HCT116 (cell line): ENCODE data around the gene CTRL. TPM values are rescaled to one million over a fixed set of nuclear protein-coding genes. Genes with fewer than 3 reads are reported as not detected.

Source experiments
- ATAC-seq: fragments of 200-7000 bp; cut with Tn5 transposase; 2 replicates; pipeline ENCODE4 v1.9.1; 2020; ENCODE audit warnings: mild to moderate bottlenecking, moderate library complexity
- BruUV-seq: library from RNA; stranded (reverse); fragments of 400-500 nt; replicated peaks from 2 replicates; lab custom pipeline; 2021; lab: Mats Ljungman, UMichigan
- CTCF ChIA-PET: fragments of 300-600 bp; sonication (Branson Sonifier 250); formaldehyde crosslinking; loops from one replicate; lab custom pipeline; 2021; ENCODE audit warnings: antibody characterized with exemption; lab: Charles Lee
- POLR2A ChIA-PET: fragments of 300-600, 350-600 bp; sonication (Branson Sonifier 250); formaldehyde crosslinking; loops from one replicate; lab custom pipeline; 2021; ENCODE audit warnings: antibody characterized with exemption; lab: Charles Lee
- RAD21 ChIA-PET, 2 experiments: fragments of 300-600 bp; sonication (Branson Sonifier 250); formaldehyde crosslinking; loops; one replicate each; lab custom pipeline; 2023; ENCODE audit warnings: low total read pairs in 2 of 2; ENCODE audit not compliant: uncharacterized antibody in 2 of 2, unreplicated experiment in 2 of 2, low non-redundant PET in 1 of 2; lab: Charles Lee
- DNase-seq: peaks from one replicate; pipeline ENCODE4 v3.0.0-alpha.2; 2010; ENCODE audit warnings: low read depth, low spot score
- H2AFZ ChIP-seq: fragments of 200-600 bp; shearing (Covaris generic), sonication (generic); 2 replicates; pipeline ENCODE4 v1.6.1; 2017; ENCODE audit warnings: low read depth, mixed run types, mixed read lengths, antibody characterized with exemption, low read length; ENCODE audit not compliant: poor library complexity, severe bottlenecking
- H3K27ac ChIP-seq: 2 replicates; pipeline ENCODE4 v1.5.1; 2012; ENCODE audit warnings: low read depth, low read length
- H3K27me3 ChIP-seq: fragments of 200-600 bp; sonication (generic); 2 replicates; pipeline ENCODE4 v1.6.1; 2016; ENCODE audit warnings: mixed run types, low read length, mixed read lengths; ENCODE audit not compliant: insufficient read depth
- H3K36me3 ChIP-seq, 2 experiments: fragments of 200-500 bp in 1 of 2; fragments of 200-600 bp in 1 of 2; sonication (Bioruptor generic) in 1 of 2; sonication (generic) in 1 of 2; 2 replicates each; pipeline versions ENCODE4 v1.5.1 to v1.6.1; 2014 to 2016; ENCODE audit warnings: low read length in 2 of 2, inconsistent platforms in 1 of 2, mixed read lengths in 1 of 2, mixed run types in 1 of 2; ENCODE audit not compliant: insufficient read depth in 2 of 2, control insufficient read depth in 1 of 2
- H3K4me1 ChIP-seq, 2 experiments: fragments of 200-600 bp in 1 of 2; sonication (generic) in 1 of 2; 2 replicates each; pipeline versions ENCODE4 v1.5.1 to v1.6.1; 2012 to 2017; ENCODE audit warnings: low read length in 2 of 2, inconsistent platforms in 1 of 2, mild to moderate bottlenecking in 1 of 2, mixed read lengths in 1 of 2, mixed run types in 1 of 2, moderate library complexity in 1 of 2; ENCODE audit not compliant: insufficient read depth in 2 of 2, control insufficient read depth in 1 of 2
- H3K4me2 ChIP-seq: fragments of 200-600 bp; sonication (generic); 2 replicates; pipeline ENCODE4 v1.6.1; 2017; ENCODE audit warnings: mixed run types, low read length, mixed read lengths
- H3K4me3 ChIP-seq, 2 experiments: fragments of 200-600 bp in 1 of 2; sonication (generic) in 1 of 2; replicated peaks in 1 of 2; 2 replicates each; pipeline ENCODE4 v1.5.1; 2011 to 2016; ENCODE audit warnings: low read length in 2 of 2, control low read depth in 1 of 2, low read depth in 1 of 2, mild to moderate bottlenecking in 1 of 2, mixed read lengths in 1 of 2, mixed run types in 1 of 2
- H3K79me2 ChIP-seq: fragments of 200-600 bp; sonication (generic); 2 replicates; pipeline ENCODE4 v1.6.1; 2017; ENCODE audit warnings: mild to moderate bottlenecking, mixed run types, low read length, moderate library complexity, mixed read lengths; ENCODE audit not compliant: insufficient read depth
- H3K9ac ChIP-seq: fragments of 200-600 bp; sonication (generic); 2 replicates; pipeline ENCODE4 v1.6.1; 2016; ENCODE audit warnings: low read length, mixed read lengths
- H3K9me2 ChIP-seq: fragments of 200-600 bp; sonication (generic), shearing (Covaris generic); 2 replicates; pipeline ENCODE4 v1.6.1; 2017; ENCODE audit warnings: mixed run types, mild to moderate bottlenecking, moderate library complexity; ENCODE audit not compliant: insufficient read depth
- H3K9me3 ChIP-seq, 2 experiments: fragments of 200-500 bp in 1 of 2; fragments of 200-600 bp in 1 of 2; sonication (Bioruptor generic) in 1 of 2; sonication (generic) in 1 of 2; 2 replicates each; pipeline ENCODE4 v1.6.1; 2014 to 2017; ENCODE audit warnings: low read length in 2 of 2, mixed read lengths in 2 of 2, inconsistent platforms in 1 of 2, low read depth in 1 of 2, mild to moderate bottlenecking in 1 of 2, mixed run types in 1 of 2, moderate library complexity in 1 of 2; ENCODE audit not compliant: control insufficient read depth in 1 of 2, insufficient read depth in 1 of 2
- H4K20me1 ChIP-seq: fragments of 200-600 bp; sonication (generic), shearing (Covaris generic); 2 replicates; pipeline ENCODE4 v1.6.1; 2017; ENCODE audit warnings: mixed run types, mild to moderate bottlenecking, moderate library complexity; ENCODE audit not compliant: insufficient read depth
- CEBPB ChIP-seq: IDR thresholded peaks from 2 replicates; pipeline ENCODE4 v1.6.1; 2012; ENCODE audit warnings: low read depth
- POLR2A ChIP-seq: IDR thresholded peaks from 2 replicates; pipeline ENCODE4 v1.7.0; 2011; ENCODE audit warnings: borderline replicate concordance; ENCODE audit not compliant: insufficient read depth, insufficient read length; ENCODE audit errors: extremely low read depth
- RAD21 ChIP-seq: IDR thresholded peaks from 2 replicates; pipeline ENCODE4 v1.6.1; 2012; ENCODE audit warnings: low read depth, mild to moderate bottlenecking
- SIN3A ChIP-seq: IDR thresholded peaks from 2 replicates; pipeline ENCODE4 v1.6.1; 2012; ENCODE audit warnings: low read depth
- intact Hi-C: fragments of 100-400 bp; cut with micrococcal nuclease; formaldehyde crosslinking; loops from 2 replicates; pipeline ENCODE4 v1.10.0; 2022
- total RNA-seq: library from RNA; stranded (reverse); gene quantifications from one replicate; pipeline ENCODE4 v1.2.1, GENCODE V29; 2021; ENCODE audit not compliant: unreplicated experiment
- TF ChIP-seq, protein P1 (sequence below): IDR thresholded peaks from 2 replicates; pipeline ENCODE4 v1.6.1; 2011; ENCODE audit warnings: mild to moderate bottlenecking, low read length, moderate library complexity; ENCODE audit not compliant: insufficient replicate concordance; ENCODE audit errors: extremely low read depth
- TF ChIP-seq, protein P2 (sequence below), 3 experiments: fragments of 200-600 bp in 1 of 3; sonication (generic) in 1 of 3; IDR thresholded peaks in 2 of 3; conservative IDR thresholded peaks in 1 of 3; 2 replicates each; pipeline ENCODE4 v1.5.1; 2012 to 2017; ENCODE audit warnings: low read depth in 2 of 3, low read length in 2 of 3, antibody characterized with exemption in 1 of 3, borderline replicate concordance in 1 of 3, control low read depth in 1 of 3, mild to moderate bottlenecking in 1 of 3, mixed read lengths in 1 of 3, mixed run types in 1 of 3, moderate library complexity in 1 of 3; ENCODE audit not compliant: insufficient read depth in 1 of 3
- TF ChIP-seq, protein P3 (sequence below): IDR thresholded peaks from 2 replicates; pipeline ENCODE4 v1.6.1; 2012

CTRL gene
- total RNA-seq, 1 experiment from 2014 or later: 3.4 TPM

DNA sequence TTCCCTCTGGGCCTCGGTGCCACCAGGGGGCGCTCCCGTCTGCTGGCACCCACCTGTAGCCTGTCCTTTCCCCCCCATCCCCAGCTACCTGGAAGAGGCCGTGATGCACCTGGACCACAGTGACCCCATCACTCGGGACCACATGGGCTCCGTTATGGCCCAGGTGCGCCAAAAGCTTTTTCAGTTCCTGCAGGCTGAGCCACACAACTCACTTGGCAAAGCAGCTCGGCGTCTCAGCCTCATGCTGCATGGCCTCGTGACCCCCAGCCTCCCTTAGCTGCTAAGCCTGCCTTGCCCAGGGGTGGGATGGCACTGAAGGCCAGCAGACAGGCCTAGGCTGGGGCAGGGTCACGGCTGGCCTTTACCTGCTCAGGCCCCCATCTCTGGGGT is 47.8 kb downstream of the CTRL start:
- H3K9me3 ChIP-seq: no peaks in the 10 kb centered on the region
- peaks cover 29 to 44% of the 10 kb centered on the region in 2 experiments; a peak in 3 of 4 replicates for H3K36me3 ChIP-seq
- DNase-seq (peak; percentile 29), ATAC-seq (peak; percentile 91)
- H4K20me1 ChIP-seq: peaks cover 3% of the 10 kb centered on the region; the same call in 1 of the 2 replicates
- H3K4me1 ChIP-seq: no peaks in the 10 kb centered on the region
- H3K4me2 ChIP-seq: no peak overlapping the region
- H3K79me2 ChIP-seq: no peaks in the 10 kb centered on the region
- TF ChIP-seq CEBPB: no peak
- TF ChIP-seq, protein P1, sequence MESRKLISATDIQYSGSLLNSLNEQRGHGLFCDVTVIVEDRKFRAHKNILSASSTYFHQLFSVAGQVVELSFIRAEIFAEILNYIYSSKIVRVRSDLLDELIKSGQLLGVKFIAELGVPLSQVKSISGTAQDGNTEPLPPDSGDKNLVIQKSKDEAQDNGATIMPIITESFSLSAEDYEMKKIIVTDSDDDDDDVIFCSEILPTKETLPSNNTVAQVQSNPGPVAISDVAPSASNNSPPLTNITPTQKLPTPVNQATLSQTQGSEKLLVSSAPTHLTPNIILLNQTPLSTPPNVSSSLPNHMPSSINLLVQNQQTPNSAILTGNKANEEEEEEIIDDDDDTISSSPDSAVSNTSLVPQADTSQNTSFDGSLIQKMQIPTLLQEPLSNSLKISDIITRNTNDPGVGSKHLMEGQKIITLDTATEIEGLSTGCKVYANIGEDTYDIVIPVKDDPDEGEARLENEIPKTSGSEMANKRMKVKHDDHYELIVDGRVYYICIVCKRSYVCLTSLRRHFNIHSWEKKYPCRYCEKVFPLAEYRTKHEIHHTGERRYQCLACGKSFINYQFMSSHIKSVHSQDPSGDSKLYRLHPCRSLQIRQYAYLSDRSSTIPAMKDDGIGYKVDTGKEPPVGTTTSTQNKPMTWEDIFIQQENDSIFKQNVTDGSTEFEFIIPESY: no peak
- TF ChIP-seq, protein P2, sequence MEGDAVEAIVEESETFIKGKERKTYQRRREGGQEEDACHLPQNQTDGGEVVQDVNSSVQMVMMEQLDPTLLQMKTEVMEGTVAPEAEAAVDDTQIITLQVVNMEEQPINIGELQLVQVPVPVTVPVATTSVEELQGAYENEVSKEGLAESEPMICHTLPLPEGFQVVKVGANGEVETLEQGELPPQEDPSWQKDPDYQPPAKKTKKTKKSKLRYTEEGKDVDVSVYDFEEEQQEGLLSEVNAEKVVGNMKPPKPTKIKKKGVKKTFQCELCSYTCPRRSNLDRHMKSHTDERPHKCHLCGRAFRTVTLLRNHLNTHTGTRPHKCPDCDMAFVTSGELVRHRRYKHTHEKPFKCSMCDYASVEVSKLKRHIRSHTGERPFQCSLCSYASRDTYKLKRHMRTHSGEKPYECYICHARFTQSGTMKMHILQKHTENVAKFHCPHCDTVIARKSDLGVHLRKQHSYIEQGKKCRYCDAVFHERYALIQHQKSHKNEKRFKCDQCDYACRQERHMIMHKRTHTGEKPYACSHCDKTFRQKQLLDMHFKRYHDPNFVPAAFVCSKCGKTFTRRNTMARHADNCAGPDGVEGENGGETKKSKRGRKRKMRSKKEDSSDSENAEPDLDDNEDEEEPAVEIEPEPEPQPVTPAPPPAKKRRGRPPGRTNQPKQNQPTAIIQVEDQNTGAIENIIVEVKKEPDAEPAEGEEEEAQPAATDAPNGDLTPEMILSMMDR (IDR thresholded peaks at IDR 0.05 in 2 of 3, conservative IDR thresholded peaks at IDR 0.05 in 1 of 3; ENCODE audit: borderline replicate concordance in 1 of 3, insufficient read depth in 1 of 3, low read depth in 2 of 3, low read length in 2 of 3): peak; percentile 85 to 92 (median 91)
- TF ChIP-seq SIN3A: no peak
- TF ChIP-seq RAD21: peak; percentile 76
- no peak for TF ChIP-seq POLR2A
- TF ChIP-seq, protein P3, sequence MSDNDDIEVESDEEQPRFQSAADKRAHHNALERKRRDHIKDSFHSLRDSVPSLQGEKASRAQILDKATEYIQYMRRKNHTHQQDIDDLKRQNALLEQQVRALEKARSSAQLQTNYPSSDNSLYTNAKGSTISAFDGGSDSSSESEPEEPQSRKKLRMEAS: no peak
- H3K9ac ChIP-seq: no peak overlapping the region
- H3K27ac ChIP-seq: no peak overlapping the region
- ChIA-PET CTCF (interaction anchor here (0.8 to 2.9 kb wide), 14 partner anchors 10 to 427 kb away, joined by 3 to 13 read pairs (median 5); partner anchors contain the start of genes EDC4, PRMT7, PSKH1 and SLC7A6OS), POLR2A (no interaction called here), RAD21 (no interaction called here)
- no peak overlapping the region for H2AFZ ChIP-seq
- BruUV-seq: no TSS peak
- intact Hi-C loops: loop anchor here (1.0 to 10.0 kb wide), 3 partner anchors 44 to 341 kb away; no protein-coding TSS in a partner anchor
- H3K27me3 ChIP-seq: no peaks in the 10 kb centered on the region
- no peaks in the 10 kb centered on the region for H3K9me2 ChIP-seq
- H3K4me3 ChIP-seq: no peak overlapping the region
